NCI-H526 treated with DMSO at 0.1 percent for 48 hours (cell line): Measurements from ENCODE around the gene EHMT1.
"Not testable (repeated sequence)": the region's sequence is repeated elsewhere in the genome, so short reads cannot be mapped to it uniquely, and the experiment has no call there.

Source experiments
- DNase-seq: peaks from one replicate; lab custom pipeline; 2025; lab: John Stamatoyannopoulos, UW

The EHMT1 gene

GRCh38 chr9:137873408-137873807, 254.6 kb downstream of the EHMT1 start:
- no peak for DNase-seq

GRCh38 chr9:137873858-137874362, 255.1 kb downstream of the EHMT1 start:
- DNase-seq: no peak

- DNase-seq: no peak
Observed at GRCh38 chr9:137875354-137875753, 256.5 kb downstream of the EHMT1 start.

GRCh38 chr9:137875846-137876245, 257.0 kb downstream of the EHMT1 start:
- no peak for DNase-seq

- DNase-seq: no peak
Observed at GRCh38 chr9:137876269-137876668, 257.5 kb downstream of the EHMT1 start.

- DNase-seq: no peak
Observed at GRCh38 chr9:137876781-137877386, 258.1 kb downstream of the EHMT1 start.

GRCh38 chr9:137877506-137878122, 258.8 kb downstream of the EHMT1 start, which contains the start of gene CACNA1B:
Gene CACNA1B (plus strand): TSS chr9:137877782. CDS start chr9:137877934, 152 bp downstream.
- DNase-seq: not testable (repeated sequence)

- peak; percentile 22 for DNase-seq
Observed at GRCh38 chr9:137878146-137878941, 259.5 kb downstream of the EHMT1 start.

- DNase-seq: no peak
Observed at GRCh38 chr9:137879052-137879451, 260.2 kb downstream of the EHMT1 start.

GRCh38 chr9:137879566-137880150, 260.9 kb downstream of the EHMT1 start:
- no peak for DNase-seq

- no peak for DNase-seq
Observed at GRCh38 chr9:137880160-137880975, 261.6 kb downstream of the EHMT1 start.

GRCh38 chr9:137880976-137881530, 262.2 kb downstream of the EHMT1 start:
- no peak for DNase-seq

GRCh38 chr9:137881591-137882505, 263.0 kb downstream of the EHMT1 start:
- no peak for DNase-seq

GRCh38 chr9:137882506-137882821, 263.7 kb downstream of the EHMT1 start:
- DNase-seq: no peak

GRCh38 chr9:137883977-137884376, 265.2 kb downstream of the EHMT1 start:
- DNase-seq: not testable (repeated sequence)

GRCh38 chr9:137884547-137884946, 265.7 kb downstream of the EHMT1 start:
- DNase-seq: not testable (repeated sequence)

- DNase-seq: not testable (repeated sequence)
Observed at GRCh38 chr9:137885121-137885520, 266.3 kb downstream of the EHMT1 start.
